ENCODE data around the gene CLOCK. TPM values are rescaled to one million over a fixed set of nuclear protein-coding genes. Genes with fewer than 3 reads are reported as not detected.

The CLOCK gene
- total and polyA plus RNA-seq, 2 experiments from 2014 or later, result 9.6 to 29.3 TPM

DNA sequence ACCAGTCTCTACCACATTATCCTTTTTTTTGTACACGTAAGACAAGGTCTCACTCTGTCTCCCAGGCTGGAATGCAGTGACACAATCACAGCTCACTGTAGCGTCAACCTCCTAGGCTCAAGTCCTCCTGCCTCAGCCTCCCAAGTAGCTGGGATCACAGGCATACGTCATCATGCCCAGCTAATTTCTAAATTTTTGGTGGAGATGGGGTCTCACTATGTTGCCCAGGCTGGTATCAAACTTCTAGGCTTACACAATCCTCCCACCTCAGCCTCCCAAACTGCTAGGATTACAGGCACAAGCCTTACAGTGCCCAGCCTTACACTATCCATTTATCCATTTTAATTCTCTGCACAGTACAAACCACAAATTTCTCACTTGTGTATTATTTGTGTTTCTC is 58.0 kb downstream of the CLOCK start:
- Histone ChIP-seq H3K27me3 (no peaks in the 10 kb centered on the region), H3K27ac (no peak overlapping the region), H3K9me3 (ENCODE audit: low read depth) (no peaks in the 10 kb centered on the region), H3K4me1 (ENCODE audit: insufficient read depth) (no peaks in the 10 kb centered on the region), H3K4me3 (no peak overlapping the region), H3K79me2 (peaks cover 26% of the 10 kb centered on the region), H3K36me3 (replicated peaks; ENCODE audit: insufficient read depth, low read depth) (no peaks in the 10 kb centered on the region), H3K4me2 (no peak overlapping the region), H4K20me1 (ENCODE audit: insufficient read depth, poor library complexity, severe bottlenecking) (peaks cover 3% of the 10 kb centered on the region), H3K9me2 (replicated peaks; ENCODE audit: insufficient read depth) (no peaks in the 10 kb centered on the region), H2AFZ (no peak overlapping the region)
- TF ChIP-seq EZH2 (IDR thresholded peaks at IDR 0.05; ENCODE audit: borderline replicate concordance) (no peak), EZH2phosphoT487 (IDR thresholded peaks at IDR 0.05; ENCODE audit: low read depth, severe bottlenecking, unreplicated experiment) (no peak)
- TF ChIP-seq, protein P1, sequence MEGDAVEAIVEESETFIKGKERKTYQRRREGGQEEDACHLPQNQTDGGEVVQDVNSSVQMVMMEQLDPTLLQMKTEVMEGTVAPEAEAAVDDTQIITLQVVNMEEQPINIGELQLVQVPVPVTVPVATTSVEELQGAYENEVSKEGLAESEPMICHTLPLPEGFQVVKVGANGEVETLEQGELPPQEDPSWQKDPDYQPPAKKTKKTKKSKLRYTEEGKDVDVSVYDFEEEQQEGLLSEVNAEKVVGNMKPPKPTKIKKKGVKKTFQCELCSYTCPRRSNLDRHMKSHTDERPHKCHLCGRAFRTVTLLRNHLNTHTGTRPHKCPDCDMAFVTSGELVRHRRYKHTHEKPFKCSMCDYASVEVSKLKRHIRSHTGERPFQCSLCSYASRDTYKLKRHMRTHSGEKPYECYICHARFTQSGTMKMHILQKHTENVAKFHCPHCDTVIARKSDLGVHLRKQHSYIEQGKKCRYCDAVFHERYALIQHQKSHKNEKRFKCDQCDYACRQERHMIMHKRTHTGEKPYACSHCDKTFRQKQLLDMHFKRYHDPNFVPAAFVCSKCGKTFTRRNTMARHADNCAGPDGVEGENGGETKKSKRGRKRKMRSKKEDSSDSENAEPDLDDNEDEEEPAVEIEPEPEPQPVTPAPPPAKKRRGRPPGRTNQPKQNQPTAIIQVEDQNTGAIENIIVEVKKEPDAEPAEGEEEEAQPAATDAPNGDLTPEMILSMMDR (IDR thresholded peaks at IDR 0.05; ENCODE audit: poor library complexity), result no peak
- WGBS (ENCODE audit: low lambda C conversion rate, missing lambda C conversion rate), result 93% methylated on average over 3 of the region's 3 CpGs
- no peak for DNase-seq (ENCODE audit: low spot score)

DNA sequence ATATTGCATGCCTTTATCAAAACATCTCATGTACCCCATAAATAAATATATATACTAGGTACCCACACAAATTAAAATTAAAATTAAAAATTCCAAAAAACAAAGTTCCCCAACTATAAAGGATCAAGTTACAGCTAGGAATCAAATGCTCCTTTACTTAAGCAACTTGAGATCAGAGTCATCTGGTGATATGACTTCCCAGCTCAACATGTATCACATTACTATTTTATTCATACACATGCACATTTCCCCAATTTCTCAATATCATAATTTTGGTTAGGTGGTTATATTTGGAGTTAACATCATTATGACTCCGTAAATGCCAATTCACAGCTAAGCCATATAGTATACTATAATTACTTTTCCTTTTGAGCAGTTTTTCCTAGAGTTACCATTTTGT is 60.9 kb downstream of the CLOCK start:
- H3K9me2 ChIP-seq (replicated peaks; ENCODE audit: insufficient read depth), result no peaks in the 10 kb centered on the region
- H3K27ac ChIP-seq, result no peak overlapping the region
- H3K4me3 ChIP-seq, result no peak overlapping the region
- no peaks in the 10 kb centered on the region for H4K20me1 ChIP-seq (ENCODE audit: insufficient read depth, poor library complexity, severe bottlenecking)
- WGBS (ENCODE audit: low lambda C conversion rate, missing lambda C conversion rate), result 100% methylated on average over 1 of the region's 1 CpG
- H3K79me2 ChIP-seq, result peaks cover 5% of the 10 kb centered on the region
- no peaks in the 10 kb centered on the region for H3K4me1 ChIP-seq (ENCODE audit: insufficient read depth)
- TF ChIP-seq, protein P1 (IDR thresholded peaks at IDR 0.05; ENCODE audit: poor library complexity), result no peak
- TF ChIP-seq EZH2phosphoT487 (IDR thresholded peaks at IDR 0.05; ENCODE audit: low read depth, severe bottlenecking, unreplicated experiment), result no peak
- TF ChIP-seq EZH2 (IDR thresholded peaks at IDR 0.05; ENCODE audit: borderline replicate concordance), result no peak
- H2AFZ ChIP-seq, result no peak overlapping the region
- DNase-seq (ENCODE audit: low spot score), result no peak
- H3K27me3 ChIP-seq, result no peaks in the 10 kb centered on the region
- no peaks in the 10 kb centered on the region for H3K36me3 ChIP-seq (replicated peaks; ENCODE audit: insufficient read depth, low read depth)
- no peak overlapping the region for H3K4me2 ChIP-seq
- no peaks in the 10 kb centered on the region for H3K9me3 ChIP-seq (ENCODE audit: low read depth)

DNA sequence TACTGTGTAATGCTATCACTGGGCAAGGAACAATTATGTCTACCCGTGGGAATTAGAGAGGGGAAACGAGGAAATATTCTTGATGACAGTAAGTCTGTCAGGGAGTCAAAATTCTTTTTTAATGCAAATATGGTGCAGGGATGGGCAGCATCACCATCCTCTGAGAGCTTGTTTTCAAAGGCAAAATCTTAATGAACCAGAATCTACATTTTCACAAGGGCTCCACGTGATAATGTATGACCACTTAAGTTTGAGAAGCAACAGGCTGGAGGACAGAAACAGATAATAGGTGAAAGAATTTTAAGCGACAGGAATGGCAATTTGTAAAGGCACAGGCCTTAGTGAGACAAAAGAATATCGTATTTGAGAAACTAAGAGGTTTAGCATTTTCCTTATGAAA is 63.4 kb downstream of the CLOCK start:
- DNase-seq (ENCODE audit: low spot score), result no peak
- no peak overlapping the region for H3K4me3 ChIP-seq
- no peaks in the 10 kb centered on the region for H3K9me3 ChIP-seq (ENCODE audit: low read depth)
- no peaks in the 10 kb centered on the region for H3K27me3 ChIP-seq
- no peak overlapping the region for H2AFZ ChIP-seq
- TF ChIP-seq EZH2 (IDR thresholded peaks at IDR 0.05; ENCODE audit: borderline replicate concordance) (no peak), EZH2phosphoT487 (IDR thresholded peaks at IDR 0.05; ENCODE audit: low read depth, severe bottlenecking, unreplicated experiment) (no peak)
- TF ChIP-seq, protein P1 (IDR thresholded peaks at IDR 0.05; ENCODE audit: poor library complexity), result no peak
- no peak overlapping the region for H3K27ac ChIP-seq
- WGBS (ENCODE audit: low lambda C conversion rate, missing lambda C conversion rate), result 68% methylated on average over 5 of the region's 5 CpGs
- no peak overlapping the region for H3K4me2 ChIP-seq
- peaks cover 2% of the 10 kb centered on the region for H3K79me2 ChIP-seq
- no peaks in the 10 kb centered on the region for H3K36me3 ChIP-seq (replicated peaks; ENCODE audit: insufficient read depth, low read depth)
- no peaks in the 10 kb centered on the region for H3K9me2 ChIP-seq (replicated peaks; ENCODE audit: insufficient read depth)
- no peaks in the 10 kb centered on the region for H3K4me1 ChIP-seq (ENCODE audit: insufficient read depth)
- no peaks in the 10 kb centered on the region for H4K20me1 ChIP-seq (ENCODE audit: insufficient read depth, poor library complexity, severe bottlenecking)
